GM10248 (cell line): Measurements from ENCODE around the gene DPP7.

Source experiments
- CTCF ChIA-PET: fragments of 300-600 bp; sonication (Branson Sonifier 250); formaldehyde crosslinking; extraction: SDS; loops from one replicate; lab custom pipeline; 2021; ENCODE audit warnings: antibody characterized with exemption; lab: Yijun Ruan, JAX
- POLR2A ChIA-PET: fragments of 350-650 bp; sonication (Branson Sonifier 250); formaldehyde crosslinking; extraction: SDS; loops from one replicate; lab custom pipeline; 2020; ENCODE audit warnings: antibody characterized with exemption; lab: Yijun Ruan, JAX
- DNase-seq: peaks from one replicate; pipeline ENCODE4 v3.0.0; 2012; ENCODE audit errors: extremely low spot score
- CTCF ChIP-seq: IDR thresholded peaks from 2 replicates; pipeline ENCODE4 v1.5.1; 2012; ENCODE audit warnings: mild to moderate bottlenecking, low read depth; ENCODE audit errors: extremely low read depth, missing control alignments, control extremely low read depth

DPP7 gene

GRCh38 chr9:137074657-137075274 is 39.8 kb downstream of the DPP7 start:
- no peak for DNase-seq
- TF ChIP-seq CTCF, result no peak
- POLR2A ChIA-PET, result no interaction called here
- CTCF ChIA-PET, result interaction anchor here (1.2 to 3.6 kb wide), 3 partner anchors 7 to 162 kb away, joined by 5 to 17 read pairs (median 7); no protein-coding TSS in a partner anchor

- ChIA-PET CTCF (interaction anchor here (11.6 kb wide), 1 partner anchor 41 kb away, joined by 202 read pairs; the partner anchor contains the start of genes ABCA2 and FUT7), POLR2A (no interaction called here)
- TF ChIP-seq CTCF, result no peak
- DNase-seq, result no peak
These were observed 40.5 kb downstream of the DPP7 start for GRCh38 chr9:137073992-137074399.

GRCh38 chr9:137071282-137071681 is 43.3 kb downstream of the DPP7 start:
- no peak for DNase-seq
- TF ChIP-seq CTCF, result no peak

GRCh38 chr9:137070906-137071275 is 43.6 kb downstream of the DPP7 start:
- no peak for TF ChIP-seq CTCF
- ChIA-PET POLR2A (interaction anchor here (0.6 to 1.6 kb wide), 6 partner anchors 12 to 269 kb away, joined by 3 to 6 read pairs (median 4); partner anchors contain the start of genes AJM1, CLIC3 and MAN1B1), CTCF (interaction anchor here (0.8 to 11.6 kb wide), 15 partner anchors 8 to 279 kb away, joined by 3 to 202 read pairs (median 7); partner anchors contain the start of genes ABCA2, FUT7, GRIN1 and MAN1B1)
- peak; percentile 44 for DNase-seq

More at GRCh38 chr9:137071282-137071681, 43.3 kb downstream of the DPP7 start:
- ChIA-PET POLR2A (interaction anchor here (1.6 kb wide), 1 partner anchor 15 kb away, joined by 6 read pairs; the partner anchor contains the start of gene MAN1B1), CTCF (interaction anchor here (1.0 to 11.6 kb wide), 11 partner anchors 8 to 224 kb away, joined by 3 to 202 read pairs (median 7); partner anchors contain the start of genes ABCA2, FUT7, MAN1B1 and NPDC1)

GRCh38 chr9:137070201-137070905 is 44.2 kb downstream of the DPP7 start, which contains the start of gene SAPCD2:
Gene SAPCD2, minus strand, starts transcription at chr9:137070557. Its CDS starts 97 bp downstream, at chr9:137070460.
- peak; percentile 94 for DNase-seq
- CTCF ChIA-PET, result interaction anchor here (0.8 to 11.6 kb wide), 14 partner anchors 11 to 278 kb away, joined by 3 to 202 read pairs (median 7); partner anchors contain the start of genes ABCA2, FUT7, GRIN1 and MAN1B1
- no peak for TF ChIP-seq CTCF
- POLR2A ChIA-PET, result interaction anchor here (0.6 to 1.6 kb wide), 8 partner anchors 13 to 268 kb away, joined by 3 to 6 read pairs (median 4); partner anchors contain the start of genes AJM1, CLIC3, FUT7 and MAN1B1

- CTCF ChIA-PET, result interaction anchor here (1.4 to 11.6 kb wide), 11 partner anchors 11 to 167 kb away, joined by 5 to 202 read pairs (median 16); partner anchors contain the start of genes ABCA2, FUT7, MAN1B1 and NPDC1
- DNase-seq, result no peak
- TF ChIP-seq CTCF, result no peak
- POLR2A ChIA-PET, result interaction anchor here (0.6 to 1.6 kb wide), 5 partner anchors 14 to 173 kb away, joined by 4 to 6 read pairs (median 5); partner anchors contain the start of genes FUT7 and MAN1B1
These were observed 44.9 kb downstream of the DPP7 start for GRCh38 chr9:137069508-137070091.
